ENCODE results near the gene NF1. TPM values are rescaled to one million over a fixed set of nuclear protein-coding genes. Genes with fewer than 3 reads are reported as not detected.

Gene NF1
- polyA plus RNA-seq, 2 of the 4 experiments (the other 2 are of a cell fraction), result 15.9 to 73.2 TPM

- no peak for ATAC-seq
- FAIRE-seq, result no peak
- POLR2A ChIA-PET, result no interaction called here
- no peak for DNase-seq (ENCODE audit: low read depth in 1 of 2, low spot score in 1 of 2)
- TF ChIP-seq CHD2 (IDR thresholded peaks at IDR 0.05; ENCODE audit: low read length, partially characterized antibody) (no peak), ZSCAN20 (CRISPR knock-in tag; IDR thresholded peaks at IDR 0.05) (no peak), ZC3H11A (IDR thresholded peaks at IDR 0.05) (no peak), HES2 (IDR thresholded peaks at IDR 0.05) (no peak), NR3C1 (IDR thresholded peaks at IDR 0.05) (no peak), JUNB (IDR thresholded peaks at IDR 0.05) (no peak), MYC (IDR thresholded peaks at IDR 0.05; ENCODE audit: borderline replicate concordance, low read length) (no peak), KDM1A (IDR thresholded peaks at IDR 0.05; ENCODE audit: low read depth) (no peak), CEBPB (IDR thresholded peaks at IDR 0.05) (no peak), USF2 (IDR thresholded peaks at IDR 0.05) (no peak), HDAC2 (IDR thresholded peaks at IDR 0.05) (no peak), CBX8 (IDR thresholded peaks at IDR 0.05) (no peak)
- TF ChIP-seq, protein P1, sequence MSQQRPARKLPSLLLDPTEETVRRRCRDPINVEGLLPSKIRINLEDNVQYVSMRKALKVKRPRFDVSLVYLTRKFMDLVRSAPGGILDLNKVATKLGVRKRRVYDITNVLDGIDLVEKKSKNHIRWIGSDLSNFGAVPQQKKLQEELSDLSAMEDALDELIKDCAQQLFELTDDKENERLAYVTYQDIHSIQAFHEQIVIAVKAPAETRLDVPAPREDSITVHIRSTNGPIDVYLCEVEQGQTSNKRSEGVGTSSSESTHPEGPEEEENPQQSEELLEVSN (IDR thresholded peaks at IDR 0.05; ENCODE audit: borderline replicate concordance, low read depth), result no peak
- no peak overlapping the region for H3K4me2 ChIP-seq
- no peak overlapping the region for H3K27ac ChIP-seq
- no peak overlapping the region for H3K4me3 ChIP-seq
- 92% methylated on average over 8 of the region's 8 CpGs for WGBS (ENCODE audit: missing lambda C conversion rate)
- H3K4me1 ChIP-seq, result peaks cover 11% of the 10 kb centered on the region; the same call in 2 of the 3 replicates
- no peaks in the 10 kb centered on the region for H3K9me3 ChIP-seq
- CTCF ChIA-PET, result interaction anchor here (0.6 to 1.6 kb wide), 3 partner anchors 13 to 93 kb away, joined by 3 to 5 read pairs (median 3); no protein-coding TSS in a partner anchor
Measured at GRCh38 chr17:31100840-31101459, 6.2 kb downstream of the NF1 start.

- ChIA-PET CTCF (interaction anchor here (0.9 to 1.6 kb wide), 2 partner anchors 89 to 115 kb away, joined by 5 read pairs; no protein-coding TSS in a partner anchor), POLR2A (no interaction called here)
- Histone ChIP-seq H3K9me3 (no peaks in the 10 kb centered on the region), H3K27ac (no peak overlapping the region), H3K4me3 (no peak overlapping the region), H3K4me1 (peaks cover 4% of the 10 kb centered on the region; the same call in 1 of the 3 replicates), H3K4me2 (no peak overlapping the region)
- ATAC-seq (no peak), DNase-seq (ENCODE audit: low read depth in 1 of 2, low spot score in 1 of 2) (no peak), FAIRE-seq (no peak)
- no peak for TF ChIP-seq EP300 (IDR thresholded peaks at IDR 0.05)
- no peak for TF ChIP-seq ZNF302 (CRISPR knock-in tag; IDR thresholded peaks at IDR 0.05)
- no peak for TF ChIP-seq BCL3 (IDR thresholded peaks at IDR 0.05)
- no peak for TF ChIP-seq HOXB5 (CRISPR knock-in tag; IDR thresholded peaks at IDR 0.05)
- TF ChIP-seq HDAC2 (IDR thresholded peaks at IDR 0.05), result no peak
- no peak for TF ChIP-seq POLR2A (IDR thresholded peaks at IDR 0.05; ENCODE audit: low read length)
- TF ChIP-seq, protein P2, sequence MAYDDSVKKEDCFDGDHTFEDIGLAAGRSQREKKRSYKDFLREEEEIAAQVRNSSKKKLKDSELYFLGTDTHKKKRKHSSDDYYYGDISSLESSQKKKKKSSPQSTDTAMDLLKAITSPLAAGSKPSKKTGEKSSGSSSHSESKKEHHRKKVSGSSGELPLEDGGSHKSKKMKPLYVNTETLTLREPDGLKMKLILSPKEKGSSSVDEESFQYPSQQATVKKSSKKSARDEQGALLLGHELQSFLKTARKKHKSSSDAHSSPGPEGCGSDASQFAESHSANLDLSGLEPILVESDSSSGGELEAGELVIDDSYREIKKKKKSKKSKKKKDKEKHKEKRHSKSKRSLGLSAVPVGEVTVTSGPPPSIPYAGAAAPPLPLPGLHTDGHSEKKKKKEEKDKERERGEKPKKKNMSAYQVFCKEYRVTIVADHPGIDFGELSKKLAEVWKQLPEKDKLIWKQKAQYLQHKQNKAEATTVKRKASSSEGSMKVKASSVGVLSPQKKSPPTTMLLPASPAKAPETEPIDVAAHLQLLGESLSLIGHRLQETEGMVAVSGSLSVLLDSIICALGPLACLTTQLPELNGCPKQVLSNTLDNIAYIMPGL (CRISPR knock-in tag; IDR thresholded peaks at IDR 0.05; ENCODE audit: borderline replicate concordance), result no peak
- TF ChIP-seq MAZ (IDR thresholded peaks at IDR 0.05; ENCODE audit: borderline replicate concordance, low read depth, low read length), result no peak
- no peak for TF ChIP-seq NR3C1 (IDR thresholded peaks at IDR 0.05)
- no peak for TF ChIP-seq RCOR1 (IDR thresholded peaks at IDR 0.05; ENCODE audit: low read depth, low read length)
- TF ChIP-seq KDM1A (IDR thresholded peaks at IDR 0.05; ENCODE audit: low read depth), result no peak
- TF ChIP-seq USF2 (IDR thresholded peaks at IDR 0.05), result no peak
- no peak for TF ChIP-seq REST (IDR thresholded peaks at IDR 0.05)
- no peak for TF ChIP-seq POLR2AphosphoS2 (conservative IDR thresholded peaks at IDR 0.05; ENCODE audit: low read length)
- TF ChIP-seq TFCP2L1 (CRISPR knock-in tag; IDR thresholded peaks at IDR 0.05), result no peak
- TF ChIP-seq KDM5A (IDR thresholded peaks at IDR 0.05), result no peak
Measured at GRCh38 chr17:31101943-31102342, 7.2 kb downstream of the NF1 start.
